SK-N-MC (cell line): Measurements from ENCODE around the gene MIF.
"Not testable (repeated sequence)": the region's sequence is repeated elsewhere in the genome, so short reads cannot be mapped to it uniquely, and the experiment has no call there.

Experiments
- DNase-seq: peaks from one replicate; pipeline ENCODE4 v3.0.0-alpha.2; 2011; ENCODE audit warnings: low read depth, low spot score
- H3K27ac ChIP-seq: fragments of 200-600 bp; sonication (generic); 2 replicates; pipeline ENCODE4 v1.5.1; 2016; ENCODE audit warnings: mixed run types
- H3K36me3 ChIP-seq: fragments of 200-600 bp; sonication (generic); 2 replicates; pipeline ENCODE4 v1.6.1; 2017; ENCODE audit warnings: antibody characterized with exemption, low read length, mixed read lengths; ENCODE audit not compliant: insufficient read depth
- H3K4me3 ChIP-seq: fragments of 200-600 bp; sonication (generic); 2 replicates; pipeline ENCODE4 v1.5.1; 2016
- H3K9ac ChIP-seq: fragments of 200-600 bp; sonication (generic); 2 replicates; pipeline ENCODE4 v1.8.0; 2017; ENCODE audit warnings: mixed run types, mixed read lengths; ENCODE audit not compliant: insufficient read length
- H3K9me3 ChIP-seq: fragments of 200-600 bp; sonication (generic); 2 replicates; pipeline ENCODE4 v1.6.1; 2017; ENCODE audit warnings: low read depth, mild to moderate bottlenecking, antibody characterized with exemption, low read length, moderate library complexity, mixed read lengths
- EZH2 ChIP-seq: fragments of 200-600 bp; sonication (generic); IDR thresholded peaks from one replicate; pipeline ENCODE4 v1.6.1; 2017; ENCODE audit warnings: antibody characterized with exemption
- FOXP2 ChIP-seq: optimal IDR thresholded peaks from 2 replicates; pipeline ENCODE3; 2011; ENCODE audit warnings: mild to moderate bottlenecking, moderate library complexity; ENCODE audit not compliant: insufficient read depth; ENCODE audit errors: extremely low read length, control extremely low read depth
- POLR2AphosphoS5 ChIP-seq: IDR thresholded peaks from 2 replicates; pipeline ENCODE4 v1.6.1; 2012; ENCODE audit warnings: mild to moderate bottlenecking, low read depth, low read length, borderline replicate concordance

Gene MIF

DNA sequence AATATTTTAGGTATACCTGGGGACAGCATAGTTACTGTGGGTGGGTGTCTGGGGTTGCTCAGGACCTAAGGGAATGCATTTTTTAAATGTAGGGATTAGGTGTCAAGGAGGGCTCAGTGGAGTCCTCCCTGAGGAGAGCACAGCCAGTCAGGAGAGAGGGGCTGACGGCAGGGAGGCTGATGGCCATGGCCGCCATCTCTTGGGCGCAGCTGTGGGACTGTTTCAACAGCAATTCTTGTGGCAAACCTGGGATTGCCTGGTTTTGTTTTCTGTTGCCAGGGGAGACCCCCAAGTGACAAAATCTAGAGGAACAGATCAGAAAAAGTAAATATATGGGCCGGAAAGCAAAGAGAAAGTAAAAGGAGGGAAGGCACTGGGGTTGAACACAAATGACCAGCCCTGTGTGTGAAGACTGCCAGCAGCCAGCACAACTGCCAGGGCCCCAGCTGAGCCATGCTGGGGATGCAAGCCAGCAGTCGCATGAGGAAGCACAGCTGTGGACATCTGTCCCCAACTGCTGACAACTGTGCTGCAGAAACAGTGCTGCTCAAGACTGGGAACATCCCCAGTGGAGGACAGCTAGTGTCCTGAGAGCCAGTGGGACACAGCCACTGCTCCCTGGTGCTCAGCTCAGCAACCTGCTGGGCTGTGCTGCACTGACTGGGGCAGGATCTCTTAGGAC, 10.5 kb downstream of the MIF start:
- TF ChIP-seq FOXP2 (no peak), POLR2AphosphoS5 (no peak), EZH2 (no peak)

GRCh38 chr22:23906641-23907040, 12.5 kb downstream of the MIF start:
- Histone ChIP-seq H3K4me3 (no peak overlapping the region), H3K9me3 (no peaks in the 10 kb centered on the region), H3K9ac (no peak overlapping the region), H3K36me3 (no peaks in the 10 kb centered on the region), H3K27ac (no peak overlapping the region)
- DNase-seq = no peak
- TF ChIP-seq POLR2AphosphoS5 = no peak
- no peak for TF ChIP-seq EZH2
- no peak for TF ChIP-seq FOXP2

More for the DNA sequence above, 10.5 kb downstream of the MIF start:
- DNase-seq = no peak
- no peaks in the 10 kb centered on the region for H3K9me3 ChIP-seq
- no peaks in the 10 kb centered on the region for H3K36me3 ChIP-seq
- no peak overlapping the region for H3K27ac ChIP-seq
- no peak overlapping the region for H3K9ac ChIP-seq
- H3K4me3 ChIP-seq = no peak overlapping the region

DNA sequence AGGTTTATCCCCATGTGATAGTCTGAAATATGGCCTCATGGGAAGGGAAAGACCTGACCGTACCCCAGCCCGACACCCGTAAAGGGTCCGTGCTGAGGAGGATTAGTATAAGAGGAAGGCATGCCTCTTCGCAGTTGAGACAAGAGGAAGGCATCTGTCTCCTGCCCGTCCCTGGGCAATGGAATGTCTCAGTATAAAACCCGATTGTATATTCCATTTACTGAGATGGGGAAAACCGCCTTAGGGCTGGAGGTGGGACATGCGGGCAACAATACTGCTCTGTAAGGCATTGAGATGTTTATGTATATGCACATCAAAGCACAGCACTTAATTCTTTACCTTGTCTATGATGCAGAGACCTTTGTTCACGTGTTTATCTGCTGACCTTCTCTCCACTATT, 13.2 kb downstream of the MIF start:
- not testable (repeated sequence) for H3K36me3 ChIP-seq, H3K9me3 ChIP-seq, H3K4me3 ChIP-seq, H3K9ac ChIP-seq, DNase-seq, H3K27ac ChIP-seq

DNA sequence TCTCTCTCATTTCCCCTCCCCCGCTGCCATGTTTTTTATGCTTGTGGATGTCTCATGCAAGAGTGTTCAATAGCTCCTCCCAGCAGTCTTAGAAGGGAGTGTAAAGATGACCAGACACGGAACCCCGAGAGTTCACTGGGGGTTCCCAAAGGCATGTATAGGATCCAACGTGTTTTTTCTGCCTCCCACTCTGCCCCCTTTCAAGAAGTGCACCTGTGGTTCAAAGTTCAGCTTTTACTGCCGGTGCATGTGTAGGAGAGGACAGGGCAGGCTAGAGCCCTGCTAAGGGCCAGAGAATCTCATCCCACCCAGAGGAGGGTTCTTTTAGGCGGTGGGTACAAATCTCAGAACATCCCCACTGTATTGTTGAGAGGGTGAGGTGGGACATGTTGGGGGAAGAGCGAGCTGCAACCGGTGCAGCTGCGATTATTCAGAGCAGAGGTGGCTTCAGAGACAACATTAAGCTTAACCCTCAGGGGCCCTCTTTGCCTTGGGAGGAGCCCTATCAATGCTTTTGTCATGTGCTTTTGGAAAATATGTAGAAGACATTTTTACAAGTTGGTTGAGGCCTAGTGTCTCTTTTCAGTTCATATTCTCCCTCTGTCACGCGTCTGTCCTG, 14.5 kb downstream of the MIF start:
- Histone ChIP-seq H3K9ac (peak overlapping the region; percentile 63), H3K36me3 (no peaks in the 10 kb centered on the region), H3K4me3 (peak overlapping the region; percentile 64), H3K27ac (peak overlapping the region; percentile 96), H3K9me3 (no peaks in the 10 kb centered on the region)
- TF ChIP-seq EZH2 = no peak
- TF ChIP-seq FOXP2 = no peak
- TF ChIP-seq POLR2AphosphoS5 = no peak
- DNase-seq = peak; percentile 26

GRCh38 chr22:23909296-23909898, 15.2 kb downstream of the MIF start:
- Histone ChIP-seq H3K9me3 (no peaks in the 10 kb centered on the region), H3K27ac (peak overlapping the region; percentile 96), H3K36me3 (no peaks in the 10 kb centered on the region), H3K9ac (peak overlapping the region; percentile 63), H3K4me3 (peak overlapping the region; percentile 64)
- TF ChIP-seq POLR2AphosphoS5 = peak; percentile 73
- no peak for TF ChIP-seq EZH2
- peak; percentile 63 for DNase-seq

GRCh38 chr22:23910496-23911190, 16.5 kb downstream of the MIF start:
- H3K9ac ChIP-seq = no peak overlapping the region
- no peak overlapping the region for H3K4me3 ChIP-seq
- H3K36me3 ChIP-seq = no peaks in the 10 kb centered on the region
- H3K9me3 ChIP-seq = no peaks in the 10 kb centered on the region
- peak overlapping the region; percentile 96 for H3K27ac ChIP-seq
- TF ChIP-seq EZH2 (no peak), POLR2AphosphoS5 (no peak), FOXP2 (no peak)
- DNase-seq = no peak

- TF ChIP-seq POLR2AphosphoS5 (no peak), FOXP2 (no peak), EZH2 (no peak)
- no peaks in the 10 kb centered on the region for H3K36me3 ChIP-seq
Observed at GRCh38 chr22:23911318-23911980, 17.3 kb downstream of the MIF start.

GRCh38 chr22:23912293-23912903, 18.2 kb downstream of the MIF start:
- no peak overlapping the region for H3K9ac ChIP-seq
- DNase-seq = no peak
- H3K27ac ChIP-seq = no peak overlapping the region
- TF ChIP-seq POLR2AphosphoS5 = 0 out of 2 replicates have a peak, but pooled peaks have one; percentile 13
- no peak for TF ChIP-seq EZH2
- TF ChIP-seq FOXP2 = no peak
- H3K4me3 ChIP-seq = no peak overlapping the region
- no peaks in the 10 kb centered on the region for H3K36me3 ChIP-seq
- no peaks in the 10 kb centered on the region for H3K9me3 ChIP-seq

More at GRCh38 chr22:23911318-23911980, 17.3 kb downstream of the MIF start:
- DNase-seq = no peak
- Histone ChIP-seq H3K9me3 (no peaks in the 10 kb centered on the region), H3K4me3 (no peak overlapping the region), H3K27ac (no peak overlapping the region), H3K9ac (no peak overlapping the region)
